AG09309 (cell line): Measurements from ENCODE around the gene DUSP6.
A peak's percentile ranks its signal among the peaks of the same experiment; 100 is the strongest.

ENCODE experiments used
- DNase-seq: peaks from one replicate; pipeline ENCODE4 v3.0.0-alpha.2; 2010; ENCODE audit warnings: low read depth
- H3K4me3 ChIP-seq: 2 replicates; pipeline ENCODE4 v1.5.1; 2011; ENCODE audit warnings: mild to moderate bottlenecking, low read depth, low read length, moderate library complexity; ENCODE audit not compliant: control insufficient read depth
- TF ChIP-seq, protein P1 (sequence below): IDR thresholded peaks from 2 replicates; pipeline ENCODE4 v1.5.1; 2011; ENCODE audit warnings: mild to moderate bottlenecking, low read depth, low read length, inconsistent platforms; ENCODE audit not compliant: insufficient read depth, control insufficient read depth; ENCODE audit errors: missing control alignments

The DUSP6 gene

DNA sequence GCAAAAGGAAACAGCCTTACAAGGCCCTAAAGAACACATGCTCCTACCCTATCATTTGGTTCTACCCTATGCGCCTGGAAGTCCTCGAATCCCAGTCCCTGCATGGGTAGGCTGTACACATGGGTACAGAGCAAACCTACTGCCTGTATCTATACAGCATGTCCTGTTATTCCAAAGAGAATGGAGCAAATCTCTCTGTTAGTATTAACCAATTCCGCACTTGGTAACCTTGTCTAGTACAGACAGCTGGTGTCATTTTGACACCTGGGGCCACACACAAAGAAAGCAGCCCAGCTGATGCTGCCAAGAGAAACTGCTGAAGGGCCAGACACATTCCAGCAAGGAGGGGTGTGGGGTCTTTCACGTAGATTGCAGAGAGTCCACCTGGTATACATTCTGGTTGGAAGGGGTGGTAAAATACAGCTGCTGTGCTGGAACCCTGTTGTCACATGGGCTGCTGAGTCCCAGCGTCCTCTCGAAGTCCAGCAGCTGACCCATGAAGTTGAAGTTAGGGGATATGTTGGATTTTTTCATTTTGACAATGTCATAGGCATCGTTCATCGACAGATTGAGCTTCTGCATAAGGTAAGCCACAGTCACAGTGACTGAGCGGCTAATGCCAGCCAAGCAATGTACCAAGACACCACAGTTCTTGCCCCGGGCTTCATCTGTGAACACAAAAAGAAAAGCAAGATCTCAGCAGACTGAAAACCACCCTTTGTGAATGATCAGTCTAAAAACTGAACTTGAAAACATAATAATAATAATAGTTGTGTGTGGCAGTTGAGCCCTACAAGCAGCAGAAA, 3.2 kb downstream of the DUSP6 start:
- TF ChIP-seq, protein P1, sequence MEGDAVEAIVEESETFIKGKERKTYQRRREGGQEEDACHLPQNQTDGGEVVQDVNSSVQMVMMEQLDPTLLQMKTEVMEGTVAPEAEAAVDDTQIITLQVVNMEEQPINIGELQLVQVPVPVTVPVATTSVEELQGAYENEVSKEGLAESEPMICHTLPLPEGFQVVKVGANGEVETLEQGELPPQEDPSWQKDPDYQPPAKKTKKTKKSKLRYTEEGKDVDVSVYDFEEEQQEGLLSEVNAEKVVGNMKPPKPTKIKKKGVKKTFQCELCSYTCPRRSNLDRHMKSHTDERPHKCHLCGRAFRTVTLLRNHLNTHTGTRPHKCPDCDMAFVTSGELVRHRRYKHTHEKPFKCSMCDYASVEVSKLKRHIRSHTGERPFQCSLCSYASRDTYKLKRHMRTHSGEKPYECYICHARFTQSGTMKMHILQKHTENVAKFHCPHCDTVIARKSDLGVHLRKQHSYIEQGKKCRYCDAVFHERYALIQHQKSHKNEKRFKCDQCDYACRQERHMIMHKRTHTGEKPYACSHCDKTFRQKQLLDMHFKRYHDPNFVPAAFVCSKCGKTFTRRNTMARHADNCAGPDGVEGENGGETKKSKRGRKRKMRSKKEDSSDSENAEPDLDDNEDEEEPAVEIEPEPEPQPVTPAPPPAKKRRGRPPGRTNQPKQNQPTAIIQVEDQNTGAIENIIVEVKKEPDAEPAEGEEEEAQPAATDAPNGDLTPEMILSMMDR, result no peak
- DNase-seq, result no peak
- H3K4me3 ChIP-seq, result peak overlapping the region; percentile 69

DNA sequence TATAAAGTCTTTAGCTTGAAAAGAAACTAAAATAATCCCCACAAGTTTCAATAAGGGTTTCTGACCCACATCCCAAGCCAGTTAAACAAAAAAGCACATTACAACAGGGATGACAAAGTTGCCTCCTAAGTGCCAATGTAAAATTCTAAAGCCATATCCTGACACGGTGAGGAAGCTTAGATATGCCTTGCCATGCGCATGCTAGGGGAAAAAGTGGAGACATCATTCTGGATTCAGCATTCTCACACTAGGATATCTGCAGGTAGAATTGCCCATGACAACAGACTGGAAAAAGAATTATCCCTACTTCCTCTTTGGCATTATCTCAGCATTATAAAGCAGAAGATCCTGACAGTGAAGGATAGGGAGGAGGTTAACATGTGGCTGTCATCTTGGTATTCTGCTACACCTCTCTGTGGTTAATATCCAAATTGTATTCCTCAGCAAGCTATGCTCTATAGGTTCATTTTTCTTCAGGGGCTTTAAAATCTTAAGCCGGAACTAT, 4.9 kb downstream of the DUSP6 start:
- no peak overlapping the region for H3K4me3 ChIP-seq
- TF ChIP-seq, protein P1, result no peak
- DNase-seq, result no peak

DNA sequence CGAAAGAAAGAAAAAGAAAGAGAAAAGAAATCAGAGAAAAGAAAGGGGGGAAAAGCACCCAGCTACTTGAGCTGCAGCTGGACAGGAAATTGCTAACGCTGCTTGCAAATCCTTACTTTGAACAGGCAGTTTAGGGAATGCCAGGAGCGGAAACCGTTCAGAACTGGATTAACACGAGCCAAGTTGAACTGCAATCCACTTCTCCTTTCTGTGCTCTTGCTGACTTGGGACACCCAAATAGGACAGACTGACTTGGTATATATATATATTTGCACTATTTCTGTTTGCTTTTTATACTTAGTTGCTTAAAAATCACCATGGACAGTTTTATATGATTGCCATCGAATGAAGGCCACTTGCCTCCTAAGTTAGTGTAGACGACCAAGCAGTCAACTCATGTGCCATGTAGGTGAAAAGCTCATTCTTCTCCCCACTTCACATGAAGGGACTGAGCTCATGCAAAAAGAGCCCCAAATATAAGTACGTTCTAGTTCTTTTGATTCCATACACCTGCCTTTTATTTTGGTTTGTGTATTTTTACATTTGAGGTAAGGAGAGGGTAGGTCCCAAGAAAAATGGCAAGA, 5.5 kb downstream of the DUSP6 start:
- TF ChIP-seq, protein P1, result no peak
- H3K4me3 ChIP-seq, result no peak overlapping the region
- no peak for DNase-seq

DNA sequence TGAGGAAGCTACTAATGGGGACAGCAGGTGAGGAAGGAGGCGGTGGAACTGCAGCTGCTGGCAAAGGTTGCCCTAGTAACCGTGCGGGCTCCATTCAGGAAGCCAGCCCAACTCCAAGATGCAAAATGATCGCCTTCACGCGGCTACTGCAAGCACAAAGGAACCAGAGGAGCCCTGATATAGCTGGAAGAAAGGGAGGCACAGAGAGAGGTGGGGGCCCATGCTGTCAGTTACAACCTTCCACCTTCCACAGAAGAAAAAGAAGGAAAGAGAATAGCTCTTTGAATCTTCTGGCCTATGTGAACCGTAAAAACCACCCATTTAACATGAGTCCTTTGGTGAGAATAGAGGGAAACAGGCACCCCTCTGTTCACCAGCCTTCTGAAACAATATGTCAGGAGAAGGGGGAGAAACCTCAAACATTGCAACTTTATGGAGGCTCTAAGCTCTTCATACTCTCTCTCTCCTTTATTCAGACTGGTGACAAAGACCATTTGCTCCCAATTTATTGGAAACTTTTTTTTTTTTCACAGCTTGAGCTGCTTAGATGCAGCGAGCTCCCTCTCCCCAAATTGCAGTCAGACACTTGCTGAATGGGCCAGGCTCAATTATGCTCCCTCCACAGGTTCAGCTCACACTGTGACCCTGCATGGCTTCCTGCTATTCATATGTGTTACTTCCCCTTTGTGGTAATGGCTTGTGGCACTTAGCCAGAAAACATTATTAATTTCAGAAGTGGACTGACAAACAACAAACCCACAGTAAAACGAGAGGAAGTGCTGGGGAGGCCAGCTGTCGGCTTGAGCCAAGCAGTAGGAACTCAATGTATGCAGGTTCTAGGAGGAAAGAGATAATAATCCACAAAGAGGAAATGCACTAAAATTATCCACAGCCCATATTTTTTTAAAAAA, 6.2 kb downstream of the DUSP6 start:
- no peak overlapping the region for H3K4me3 ChIP-seq
- no peak for DNase-seq
- TF ChIP-seq, protein P1, result no peak

DNA sequence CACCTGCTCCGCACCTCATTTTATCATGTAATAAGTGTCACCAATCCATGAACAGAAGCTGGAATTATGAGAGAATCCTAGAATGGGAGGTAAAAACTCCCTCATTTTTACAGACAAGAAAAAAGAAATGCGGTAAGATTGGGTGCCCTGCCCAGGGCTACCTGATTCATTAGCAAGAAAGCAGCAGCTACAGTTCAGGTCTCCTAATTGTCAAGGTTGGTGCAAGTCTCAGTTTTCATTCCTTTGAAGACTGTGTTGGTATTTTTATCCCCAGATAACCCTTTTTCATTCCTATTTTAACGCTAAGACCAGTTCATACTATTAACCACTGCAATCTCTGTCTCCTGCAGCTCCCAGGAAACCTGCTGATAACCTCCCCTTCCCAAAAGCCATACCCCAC, 6.9 kb downstream of the DUSP6 start:
- TF ChIP-seq, protein P1, result no peak
- no peak overlapping the region for H3K4me3 ChIP-seq
- DNase-seq, result no peak

DNA sequence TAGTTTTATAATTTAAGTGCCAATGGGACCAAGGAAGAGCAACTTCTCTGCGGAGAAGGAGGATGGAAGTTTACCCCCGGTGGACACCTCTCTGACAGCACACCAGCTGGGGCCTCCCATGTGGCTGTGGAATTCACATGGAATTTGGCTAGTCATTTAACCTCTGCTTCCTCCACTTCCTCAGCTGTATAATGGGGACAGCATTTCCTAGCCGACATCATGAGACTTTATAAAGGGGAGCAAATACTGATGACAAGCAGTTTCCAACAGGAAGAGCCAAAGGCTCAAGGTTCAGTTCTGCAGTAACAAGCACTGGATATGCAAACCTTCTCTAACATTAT, 7.5 kb downstream of the DUSP6 start:
- no peak overlapping the region for H3K4me3 ChIP-seq
- DNase-seq, result no peak
- TF ChIP-seq, protein P1, result no peak
